NCI-H2227 (cell line): Measurements from ENCODE around the gene PTPRN2.
"Not testable (repeated sequence)": the region's sequence is repeated elsewhere in the genome, so short reads cannot be mapped to it uniquely, and the experiment has no call there.

Experiments used
- DNase-seq: peaks from one replicate; lab custom pipeline; 2025; ENCODE audit not compliant: unreplicated experiment; lab: John Stamatoyannopoulos, UW

PTPRN2 gene

GRCh38 chr7:157703534-157704195 is 884.0 kb downstream of the PTPRN2 start:
- DNase-seq = no peak

GRCh38 chr7:157703131-157703530 is 884.5 kb downstream of the PTPRN2 start:
- DNase-seq = no peak

GRCh38 chr7:157702311-157703023 is 885.2 kb downstream of the PTPRN2 start:
- no peak for DNase-seq

- not testable (repeated sequence) for DNase-seq
Observed at GRCh38 chr7:157701395-157702180, 886.0 kb downstream of the PTPRN2 start.

GRCh38 chr7:157700231-157701005 is 887.2 kb downstream of the PTPRN2 start:
- DNase-seq = no peak

GRCh38 chr7:157699357-157700013 is 888.1 kb downstream of the PTPRN2 start:
- DNase-seq = no peak

- DNase-seq = not testable (repeated sequence)
Observed at GRCh38 chr7:157697287-157697686, 890.3 kb downstream of the PTPRN2 start.

- DNase-seq = not testable (repeated sequence)
Observed at GRCh38 chr7:157695609-157696008, 892.0 kb downstream of the PTPRN2 start.

- no peak for DNase-seq
Observed at GRCh38 chr7:157694376-157694665, 893.3 kb downstream of the PTPRN2 start.

GRCh38 chr7:157693521-157694375 is 893.9 kb downstream of the PTPRN2 start:
- DNase-seq = no peak

- DNase-seq = no peak
Observed at GRCh38 chr7:157693071-157693520, 894.5 kb downstream of the PTPRN2 start.

- DNase-seq = no peak
Observed at GRCh38 chr7:157692460-157693011, 895.1 kb downstream of the PTPRN2 start.

- DNase-seq = no peak
Observed at GRCh38 chr7:157691586-157692459, 895.8 kb downstream of the PTPRN2 start.

GRCh38 chr7:157690833-157691585 is 896.6 kb downstream of the PTPRN2 start:
- DNase-seq = peak; percentile 87

- peak; percentile 80 for DNase-seq
Observed at GRCh38 chr7:157690058-157690832, 897.4 kb downstream of the PTPRN2 start.

- no peak for DNase-seq
Observed at GRCh38 chr7:157689269-157690057, 898.2 kb downstream of the PTPRN2 start.
